WTC11 (cell line): Measurements from ENCODE around the gene IFIT5. TPM values are rescaled to one million over a fixed set of nuclear protein-coding genes. Genes with fewer than 3 reads are reported as not detected.

Source experiments
- ATAC-seq: fragments of 200-7000 bp; cut with Tn5 transposase; 2 replicates; pipeline ENCODE4 v1.10.0; 2021; ENCODE audit warnings: mild to moderate bottlenecking, moderate library complexity
- CTCF ChIA-PET: fragments of 300-600 bp; sonication (Branson Sonifier 250); formaldehyde crosslinking; loops from one replicate; lab custom pipeline; 2021; ENCODE audit warnings: antibody characterized with exemption; lab: Charles Lee
- POLR2A ChIA-PET: fragments of 350-600 bp; sonication (Branson Sonifier 250); formaldehyde crosslinking; loops from one replicate; lab custom pipeline; 2021; ENCODE audit warnings: antibody characterized with exemption; lab: Charles Lee
- DNase-seq: peaks from one replicate; pipeline ENCODE4 v3.0.0; 2021; ENCODE audit warnings: low spot score
- H3K27ac Mint-ChIP-seq: 2 replicates; pipeline ENCODE4 v1.8.0; 2021; ENCODE audit warnings: mixed read lengths
- H3K27me3 Mint-ChIP-seq: 2 replicates; pipeline ENCODE4 v1.8.0; 2021; ENCODE audit warnings: low read depth, mild to moderate bottlenecking, moderate library complexity, mixed read lengths
- H3K36me3 Mint-ChIP-seq: 2 replicates; pipeline ENCODE4 v1.8.0; 2021; ENCODE audit warnings: mixed read lengths
- H3K4me1 Mint-ChIP-seq: 2 replicates; pipeline ENCODE4 v1.8.0; 2022; ENCODE audit warnings: mixed read lengths
- H3K4me3 Mint-ChIP-seq: 2 replicates; pipeline ENCODE4 v1.8.0; 2021; ENCODE audit warnings: mild to moderate bottlenecking, moderate library complexity, mixed read lengths
- H3K9me3 Mint-ChIP-seq: 2 replicates; pipeline ENCODE4 v1.8.0; 2021; ENCODE audit warnings: mixed read lengths
- AR ChIP-seq: fragments of 250-450 bp; sonication (Bioruptor Pico); IDR thresholded peaks from 2 replicates; pipeline ENCODE4 v1.9.0; 2021; ENCODE audit warnings: mild to moderate bottlenecking
- E2F4 ChIP-seq: sonication (generic); formaldehyde crosslinking; IDR thresholded peaks from 2 replicates; pipeline ENCODE4 v1.8.1; 2022; ENCODE audit warnings: low read depth, mild to moderate bottlenecking, moderate library complexity, missing genetic modification reagents, borderline replicate concordance
- GABPB1 ChIP-seq: sonication (generic); formaldehyde crosslinking; IDR thresholded peaks from 2 replicates; pipeline ENCODE4 v1.8.1; 2023; ENCODE audit warnings: mild to moderate bottlenecking, missing genetic modification reagents
- GTF2I ChIP-seq: fragments of 250-450 bp; sonication (Bioruptor Pico); conservative IDR thresholded peaks from 2 replicates; pipeline ENCODE4 v1.4.0; 2021; ENCODE audit warnings: mild to moderate bottlenecking
- HMGA2 ChIP-seq: fragments of 250-450 bp; sonication (Bioruptor Pico); IDR thresholded peaks from 2 replicates; pipeline ENCODE4 v1.4.0; 2021; ENCODE audit warnings: mild to moderate bottlenecking, moderate library complexity
- IRF1 ChIP-seq: sonication (generic); formaldehyde crosslinking; IDR thresholded peaks from 2 replicates; pipeline ENCODE4 v1.8.0; 2023; ENCODE audit warnings: missing genetic modification reagents
- JAZF1 ChIP-seq: fragments of 250-450 bp; sonication (Bioruptor Pico); IDR thresholded peaks from 2 replicates; pipeline ENCODE4 v1.9.0; 2021; ENCODE audit warnings: moderate library complexity, mild to moderate bottlenecking, inconsistent platforms
- NR3C1 ChIP-seq: sonication (generic); formaldehyde crosslinking; conservative IDR thresholded peaks from 2 replicates; pipeline ENCODE4 v1.8.1; 2023; ENCODE audit warnings: low read depth, mild to moderate bottlenecking, missing genetic modification reagents
- STAT6 ChIP-seq: sonication (generic); formaldehyde crosslinking; conservative IDR thresholded peaks from 2 replicates; pipeline ENCODE4 v1.8.1; 2023; ENCODE audit warnings: mild to moderate bottlenecking, low read depth, missing genetic modification reagents, moderate library complexity
- TEAD4 ChIP-seq: sonication (generic); formaldehyde crosslinking; IDR thresholded peaks from 2 replicates; pipeline ENCODE4 v1.8.0; 2022; ENCODE audit warnings: mild to moderate bottlenecking, missing genetic modification reagents
- ZBTB43 ChIP-seq: sonication (generic); formaldehyde crosslinking; IDR thresholded peaks from 2 replicates; pipeline ENCODE4 v1.8.1; 2023; ENCODE audit warnings: mild to moderate bottlenecking, missing genetic modification reagents
- ZNF232 ChIP-seq: sonication (generic); formaldehyde crosslinking; IDR thresholded peaks from 2 replicates; pipeline ENCODE4 v1.8.0; 2022; ENCODE audit warnings: mild to moderate bottlenecking, missing genetic modification reagents
- total RNA-seq: library from RNA; stranded (reverse); gene quantifications from 3 replicates; pipeline ENCODE4 v1.2.3, GENCODE V29; 2021
- TF ChIP-seq, protein P1 (sequence below): fragments of 250-450 bp; sonication (Bioruptor Pico); IDR thresholded peaks from 2 replicates; pipeline ENCODE4 v1.9.0; 2021; ENCODE audit warnings: mild to moderate bottlenecking, borderline replicate concordance
- TF ChIP-seq, protein P2 (sequence below): sonication (generic); formaldehyde crosslinking; IDR thresholded peaks from 2 replicates; pipeline ENCODE4 v1.8.0; 2023; ENCODE audit warnings: mild to moderate bottlenecking, missing genetic modification reagents
- TF ChIP-seq, protein P3 (sequence below): sonication (generic); formaldehyde crosslinking; IDR thresholded peaks from 2 replicates; pipeline ENCODE4 v1.8.0; 2022; ENCODE audit warnings: mild to moderate bottlenecking, missing genetic modification reagents

Gene IFIT5
- total RNA-seq, 1 experiment from 2014 or later: 2.0 TPM

- ATAC-seq: no peak
- CTCF ChIA-PET: interaction anchor here (1.1 kb wide), 1 partner anchor 11 kb away, joined by 3 read pairs; no protein-coding TSS in a partner anchor
These were observed 40.4 kb downstream of the IFIT5 start for GRCh38 chr10:89454561-89455347.

DNA sequence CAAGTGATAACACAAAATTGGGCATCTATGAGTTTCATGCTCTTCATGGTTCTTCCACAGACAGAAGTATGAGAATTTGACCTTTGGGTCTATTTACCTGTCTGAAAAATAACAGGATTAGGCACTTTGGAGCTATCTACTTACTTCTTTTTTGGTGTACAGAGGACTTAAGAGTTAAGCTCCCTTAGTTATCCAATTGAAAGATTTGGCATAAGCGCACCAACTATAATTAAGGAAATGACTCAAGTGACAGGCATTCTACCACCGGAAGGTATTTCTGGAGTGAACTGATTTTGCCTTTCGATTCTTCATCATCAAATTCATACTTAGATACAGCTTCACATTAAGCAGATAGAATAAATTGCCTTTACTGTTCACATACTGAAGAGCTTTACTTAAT lies 43.9 kb downstream of the IFIT5 start:
- H3K36me3 Mint-ChIP-seq: no peaks in the 10 kb centered on the region
- TF ChIP-seq AR (CRISPR knock-in tag) (no peak), IRF1 (CRISPR knock-in tag) (no peak), ZNF232 (no peak), HMGA2 (CRISPR knock-in tag) (no peak), STAT6 (CRISPR knock-in tag) (no peak), GTF2I (CRISPR knock-in tag) (no peak), JAZF1 (CRISPR knock-in tag) (no peak), GABPB1 (CRISPR knock-in tag) (no peak), TEAD4 (CRISPR knock-in tag) (no peak), E2F4 (no peak), NR3C1 (no peak), ZBTB43 (CRISPR knock-in tag) (no peak)
- TF ChIP-seq, protein P1, sequence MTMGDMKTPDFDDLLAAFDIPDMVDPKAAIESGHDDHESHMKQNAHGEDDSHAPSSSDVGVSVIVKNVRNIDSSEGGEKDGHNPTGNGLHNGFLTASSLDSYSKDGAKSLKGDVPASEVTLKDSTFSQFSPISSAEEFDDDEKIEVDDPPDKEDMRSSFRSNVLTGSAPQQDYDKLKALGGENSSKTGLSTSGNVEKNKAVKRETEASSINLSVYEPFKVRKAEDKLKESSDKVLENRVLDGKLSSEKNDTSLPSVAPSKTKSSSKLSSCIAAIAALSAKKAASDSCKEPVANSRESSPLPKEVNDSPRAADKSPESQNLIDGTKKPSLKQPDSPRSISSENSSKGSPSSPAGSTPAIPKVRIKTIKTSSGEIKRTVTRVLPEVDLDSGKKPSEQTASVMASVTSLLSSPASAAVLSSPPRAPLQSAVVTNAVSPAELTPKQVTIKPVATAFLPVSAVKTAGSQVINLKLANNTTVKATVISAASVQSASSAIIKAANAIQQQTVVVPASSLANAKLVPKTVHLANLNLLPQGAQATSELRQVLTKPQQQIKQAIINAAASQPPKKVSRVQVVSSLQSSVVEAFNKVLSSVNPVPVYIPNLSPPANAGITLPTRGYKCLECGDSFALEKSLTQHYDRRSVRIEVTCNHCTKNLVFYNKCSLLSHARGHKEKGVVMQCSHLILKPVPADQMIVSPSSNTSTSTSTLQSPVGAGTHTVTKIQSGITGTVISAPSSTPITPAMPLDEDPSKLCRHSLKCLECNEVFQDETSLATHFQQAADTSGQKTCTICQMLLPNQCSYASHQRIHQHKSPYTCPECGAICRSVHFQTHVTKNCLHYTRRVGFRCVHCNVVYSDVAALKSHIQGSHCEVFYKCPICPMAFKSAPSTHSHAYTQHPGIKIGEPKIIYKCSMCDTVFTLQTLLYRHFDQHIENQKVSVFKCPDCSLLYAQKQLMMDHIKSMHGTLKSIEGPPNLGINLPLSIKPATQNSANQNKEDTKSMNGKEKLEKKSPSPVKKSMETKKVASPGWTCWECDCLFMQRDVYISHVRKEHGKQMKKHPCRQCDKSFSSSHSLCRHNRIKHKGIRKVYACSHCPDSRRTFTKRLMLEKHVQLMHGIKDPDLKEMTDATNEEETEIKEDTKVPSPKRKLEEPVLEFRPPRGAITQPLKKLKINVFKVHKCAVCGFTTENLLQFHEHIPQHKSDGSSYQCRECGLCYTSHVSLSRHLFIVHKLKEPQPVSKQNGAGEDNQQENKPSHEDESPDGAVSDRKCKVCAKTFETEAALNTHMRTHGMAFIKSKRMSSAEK (CRISPR knock-in tag): no peak
- TF ChIP-seq, protein P2, sequence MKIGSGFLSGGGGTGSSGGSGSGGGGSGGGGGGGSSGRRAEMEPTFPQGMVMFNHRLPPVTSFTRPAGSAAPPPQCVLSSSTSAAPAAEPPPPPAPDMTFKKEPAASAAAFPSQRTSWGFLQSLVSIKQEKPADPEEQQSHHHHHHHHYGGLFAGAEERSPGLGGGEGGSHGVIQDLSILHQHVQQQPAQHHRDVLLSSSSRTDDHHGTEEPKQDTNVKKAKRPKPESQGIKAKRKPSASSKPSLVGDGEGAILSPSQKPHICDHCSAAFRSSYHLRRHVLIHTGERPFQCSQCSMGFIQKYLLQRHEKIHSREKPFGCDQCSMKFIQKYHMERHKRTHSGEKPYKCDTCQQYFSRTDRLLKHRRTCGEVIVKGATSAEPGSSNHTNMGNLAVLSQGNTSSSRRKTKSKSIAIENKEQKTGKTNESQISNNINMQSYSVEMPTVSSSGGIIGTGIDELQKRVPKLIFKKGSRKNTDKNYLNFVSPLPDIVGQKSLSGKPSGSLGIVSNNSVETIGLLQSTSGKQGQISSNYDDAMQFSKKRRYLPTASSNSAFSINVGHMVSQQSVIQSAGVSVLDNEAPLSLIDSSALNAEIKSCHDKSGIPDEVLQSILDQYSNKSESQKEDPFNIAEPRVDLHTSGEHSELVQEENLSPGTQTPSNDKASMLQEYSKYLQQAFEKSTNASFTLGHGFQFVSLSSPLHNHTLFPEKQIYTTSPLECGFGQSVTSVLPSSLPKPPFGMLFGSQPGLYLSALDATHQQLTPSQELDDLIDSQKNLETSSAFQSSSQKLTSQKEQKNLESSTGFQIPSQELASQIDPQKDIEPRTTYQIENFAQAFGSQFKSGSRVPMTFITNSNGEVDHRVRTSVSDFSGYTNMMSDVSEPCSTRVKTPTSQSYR (CRISPR knock-in tag): no peak
- TF ChIP-seq, protein P3, sequence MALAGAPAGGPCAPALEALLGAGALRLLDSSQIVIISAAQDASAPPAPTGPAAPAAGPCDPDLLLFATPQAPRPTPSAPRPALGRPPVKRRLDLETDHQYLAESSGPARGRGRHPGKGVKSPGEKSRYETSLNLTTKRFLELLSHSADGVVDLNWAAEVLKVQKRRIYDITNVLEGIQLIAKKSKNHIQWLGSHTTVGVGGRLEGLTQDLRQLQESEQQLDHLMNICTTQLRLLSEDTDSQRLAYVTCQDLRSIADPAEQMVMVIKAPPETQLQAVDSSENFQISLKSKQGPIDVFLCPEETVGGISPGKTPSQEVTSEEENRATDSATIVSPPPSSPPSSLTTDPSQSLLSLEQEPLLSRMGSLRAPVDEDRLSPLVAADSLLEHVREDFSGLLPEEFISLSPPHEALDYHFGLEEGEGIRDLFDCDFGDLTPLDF (CRISPR knock-in tag): no peak

More at GRCh38 chr10:89454561-89455347, 40.4 kb downstream of the IFIT5 start:
- no peak for DNase-seq
- POLR2A ChIA-PET: no interaction called here
- Mint-ChIP-seq H3K4me1 (peaks cover 6% of the 10 kb centered on the region; the same call in 1 of the 2 replicates), H3K27ac (no peak overlapping the region), H3K9me3 (no peaks in the 10 kb centered on the region), H3K36me3 (peaks cover 6% of the 10 kb centered on the region; the same call in 1 of the 2 replicates), H3K27me3 (no peaks in the 10 kb centered on the region), H3K4me3 (no peak overlapping the region)
- TF ChIP-seq TEAD4 (CRISPR knock-in tag): no peak

More for the DNA sequence above, 43.9 kb downstream of the IFIT5 start:
- no peak overlapping the region for H3K4me3 Mint-ChIP-seq
- no peaks in the 10 kb centered on the region for H3K27me3 Mint-ChIP-seq
- no peak for DNase-seq
- H3K9me3 Mint-ChIP-seq: no peaks in the 10 kb centered on the region
- ATAC-seq: no peak
- CTCF ChIA-PET: no interaction called here
- no peak overlapping the region for H3K27ac Mint-ChIP-seq
- no peaks in the 10 kb centered on the region for H3K4me1 Mint-ChIP-seq
- POLR2A ChIA-PET: interaction anchor here (0.8 kb wide), 1 partner anchor 80 kb away, joined by 3 read pairs; no protein-coding TSS in a partner anchor
